ENCODE data around the gene SLC12A2. TPM values are rescaled to one million over a fixed set of nuclear protein-coding genes. Genes with fewer than 3 reads are reported as not detected.

SLC12A2 gene
- total and polyA plus RNA-seq, 2 experiments from 2014 or later: 8.1 to 21.3 TPM

GRCh38 chr5:128236334-128236733, 152.8 kb downstream of the SLC12A2 start:
- DNase-seq (ENCODE audit: low spot score): no peak
- Mint-ChIP-seq H3K9me3 (no peaks in the 10 kb centered on the region), H3K4me1 (peaks cover 14% of the 10 kb centered on the region), H3K27ac (0 out of 2 replicates have a peak overlapping the region, but pooled peaks have one; percentile 19), H3K4me3 (no peak overlapping the region), H3K27me3 (ENCODE audit: insufficient read depth, low read depth, poor library complexity) (peaks cover 2% of the 10 kb centered on the region), H3K36me3 (ENCODE audit: low read depth) (no peaks in the 10 kb centered on the region)
- Histone ChIP-seq H3K4me1 (ENCODE audit: insufficient read depth) (0 out of 2 replicates have a peak, but pooled peaks cover 5% of the 10 kb centered on the region), H3K4me2 (no peak overlapping the region), H3K27ac (ENCODE audit: low read depth) (no peak overlapping the region), H4K20me1 (replicated peaks; ENCODE audit: insufficient read depth) (no peaks in the 10 kb centered on the region), H3F3A (replicated peaks; ENCODE audit: low read depth) (no peaks in the 10 kb centered on the region), H3K36me3 (ENCODE audit: insufficient read depth) (no peaks in the 10 kb centered on the region), H3K79me2 (replicated peaks; ENCODE audit: insufficient read depth) (no peaks in the 10 kb centered on the region), H3K4me3 (no peak overlapping the region), H2AFZ (no peak overlapping the region), H3K9me2 (ENCODE audit: insufficient read depth) (0 out of 2 replicates have a peak, but pooled peaks cover 3% of the 10 kb centered on the region), H3K27me3 (ENCODE audit: insufficient read depth) (no peaks in the 10 kb centered on the region)
- TF ChIP-seq EZH2phosphoT487 (IDR thresholded peaks at IDR 0.05; ENCODE audit: unreplicated experiment) (no peak), ETS1 (IDR thresholded peaks at IDR 0.05) (no peak), POLR2AphosphoS5 (IDR thresholded peaks at IDR 0.05; ENCODE audit: low read depth) (no peak), STAT1 (IDR thresholded peaks at IDR 0.05; ENCODE audit: unreplicated experiment) (no peak), JUNB (IDR thresholded peaks at IDR 0.05; ENCODE audit: unreplicated experiment) (no peak), ZNF114 (CRISPR knock-in tag; IDR thresholded peaks at IDR 0.05) (no peak), NANOG (IDR thresholded peaks at IDR 0.05; ENCODE audit: borderline replicate concordance) (no peak), ZNF331 (CRISPR knock-in tag; IDR thresholded peaks at IDR 0.05; ENCODE audit: low read depth) (no peak), EZH2 (IDR thresholded peaks at IDR 0.05; ENCODE audit: low read depth, unreplicated experiment) (no peak), CREB1 (CRISPR knock-in tag; IDR thresholded peaks at IDR 0.05; ENCODE audit: low read depth) (no peak), ZNF462 (CRISPR knock-in tag; IDR thresholded peaks at IDR 0.05) (no peak)
- TF ChIP-seq, protein P1, sequence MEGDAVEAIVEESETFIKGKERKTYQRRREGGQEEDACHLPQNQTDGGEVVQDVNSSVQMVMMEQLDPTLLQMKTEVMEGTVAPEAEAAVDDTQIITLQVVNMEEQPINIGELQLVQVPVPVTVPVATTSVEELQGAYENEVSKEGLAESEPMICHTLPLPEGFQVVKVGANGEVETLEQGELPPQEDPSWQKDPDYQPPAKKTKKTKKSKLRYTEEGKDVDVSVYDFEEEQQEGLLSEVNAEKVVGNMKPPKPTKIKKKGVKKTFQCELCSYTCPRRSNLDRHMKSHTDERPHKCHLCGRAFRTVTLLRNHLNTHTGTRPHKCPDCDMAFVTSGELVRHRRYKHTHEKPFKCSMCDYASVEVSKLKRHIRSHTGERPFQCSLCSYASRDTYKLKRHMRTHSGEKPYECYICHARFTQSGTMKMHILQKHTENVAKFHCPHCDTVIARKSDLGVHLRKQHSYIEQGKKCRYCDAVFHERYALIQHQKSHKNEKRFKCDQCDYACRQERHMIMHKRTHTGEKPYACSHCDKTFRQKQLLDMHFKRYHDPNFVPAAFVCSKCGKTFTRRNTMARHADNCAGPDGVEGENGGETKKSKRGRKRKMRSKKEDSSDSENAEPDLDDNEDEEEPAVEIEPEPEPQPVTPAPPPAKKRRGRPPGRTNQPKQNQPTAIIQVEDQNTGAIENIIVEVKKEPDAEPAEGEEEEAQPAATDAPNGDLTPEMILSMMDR (conservative IDR thresholded peaks at IDR 0.05; ENCODE audit: low read depth in 2 of 2): no peak
- TF ChIP-seq, protein P2, sequence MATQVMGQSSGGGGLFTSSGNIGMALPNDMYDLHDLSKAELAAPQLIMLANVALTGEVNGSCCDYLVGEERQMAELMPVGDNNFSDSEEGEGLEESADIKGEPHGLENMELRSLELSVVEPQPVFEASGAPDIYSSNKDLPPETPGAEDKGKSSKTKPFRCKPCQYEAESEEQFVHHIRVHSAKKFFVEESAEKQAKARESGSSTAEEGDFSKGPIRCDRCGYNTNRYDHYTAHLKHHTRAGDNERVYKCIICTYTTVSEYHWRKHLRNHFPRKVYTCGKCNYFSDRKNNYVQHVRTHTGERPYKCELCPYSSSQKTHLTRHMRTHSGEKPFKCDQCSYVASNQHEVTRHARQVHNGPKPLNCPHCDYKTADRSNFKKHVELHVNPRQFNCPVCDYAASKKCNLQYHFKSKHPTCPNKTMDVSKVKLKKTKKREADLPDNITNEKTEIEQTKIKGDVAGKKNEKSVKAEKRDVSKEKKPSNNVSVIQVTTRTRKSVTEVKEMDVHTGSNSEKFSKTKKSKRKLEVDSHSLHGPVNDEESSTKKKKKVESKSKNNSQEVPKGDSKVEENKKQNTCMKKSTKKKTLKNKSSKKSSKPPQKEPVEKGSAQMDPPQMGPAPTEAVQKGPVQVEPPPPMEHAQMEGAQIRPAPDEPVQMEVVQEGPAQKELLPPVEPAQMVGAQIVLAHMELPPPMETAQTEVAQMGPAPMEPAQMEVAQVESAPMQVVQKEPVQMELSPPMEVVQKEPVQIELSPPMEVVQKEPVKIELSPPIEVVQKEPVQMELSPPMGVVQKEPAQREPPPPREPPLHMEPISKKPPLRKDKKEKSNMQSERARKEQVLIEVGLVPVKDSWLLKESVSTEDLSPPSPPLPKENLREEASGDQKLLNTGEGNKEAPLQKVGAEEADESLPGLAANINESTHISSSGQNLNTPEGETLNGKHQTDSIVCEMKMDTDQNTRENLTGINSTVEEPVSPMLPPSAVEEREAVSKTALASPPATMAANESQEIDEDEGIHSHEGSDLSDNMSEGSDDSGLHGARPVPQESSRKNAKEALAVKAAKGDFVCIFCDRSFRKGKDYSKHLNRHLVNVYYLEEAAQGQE (IDR thresholded peaks at IDR 0.05; ENCODE audit: unreplicated experiment): no peak
- ATAC-seq: no peak

All from GM23338 (cell line).